NCI-H1105 (cell line): Measurements from ENCODE around the gene SYCN.
"Not testable (repeated sequence)": the region's sequence is repeated elsewhere in the genome, so short reads cannot be mapped to it uniquely, and the experiment has no call there.

Source experiments
- DNase-seq: peaks from one replicate; lab custom pipeline; 2025; lab: John Stamatoyannopoulos, UW

Gene SYCN

GRCh38 chr19:39203372-39204341, at the start of gene SYCN:
TSS of gene SYCN (minus strand) at chr19:39204263. CDS start at chr19:39204254, 9 bp downstream.
- DNase-seq, result no peak

GRCh38 chr19:39253374-39254149, 49.5 kb upstream of the SYCN start:
- DNase-seq, result no peak

- DNase-seq, result no peak
Observed at GRCh38 chr19:39252458-39252857, 48.4 kb upstream of the SYCN start.

- no peak for DNase-seq
Observed at GRCh38 chr19:39251846-39252245, 47.8 kb upstream of the SYCN start.

- no peak for DNase-seq
Observed at GRCh38 chr19:39251081-39251480, 47.0 kb upstream of the SYCN start.

- DNase-seq, result no peak
Observed at GRCh38 chr19:39248806-39249205, 44.7 kb upstream of the SYCN start, which contains the start of gene IFNL4. TSS of gene IFNL4 (minus strand) at chr19:39248856.

- DNase-seq, result no peak
Observed at GRCh38 chr19:39247701-39248664, 43.9 kb upstream of the SYCN start.

GRCh38 chr19:39246951-39247669, 43.0 kb upstream of the SYCN start:
- DNase-seq, result peak; percentile 27

GRCh38 chr19:39245166-39245565, 41.1 kb upstream of the SYCN start:
- not testable (repeated sequence) for DNase-seq

GRCh38 chr19:39244410-39245100, 40.5 kb upstream of the SYCN start, which contains the start of gene IFNL3:
TSS of gene IFNL3 (minus strand) at chr19:39245006. CDS start at chr19:39244967, 39 bp downstream.
- DNase-seq, result not testable (repeated sequence)

GRCh38 chr19:39243741-39244140, 39.7 kb upstream of the SYCN start:
- not testable (repeated sequence) for DNase-seq

GRCh38 chr19:39240421-39240820, 36.4 kb upstream of the SYCN start:
- DNase-seq, result no peak

GRCh38 chr19:39238944-39239343, 34.9 kb upstream of the SYCN start:
- no peak for DNase-seq

GRCh38 chr19:39238209-39238608, 34.1 kb upstream of the SYCN start:
- no peak for DNase-seq

- no peak for DNase-seq
Observed at GRCh38 chr19:39237200-39238184, 33.4 kb upstream of the SYCN start.

- DNase-seq, result no peak
Observed at GRCh38 chr19:39236527-39236926, 32.5 kb upstream of the SYCN start.

- DNase-seq, result no peak
Observed at GRCh38 chr19:39232708-39233107, 28.6 kb upstream of the SYCN start.

GRCh38 chr19:39230096-39230764, 26.2 kb upstream of the SYCN start:
- no peak for DNase-seq
